ENCODE results near the gene ZNF467.

The ZNF467 gene

DNA sequence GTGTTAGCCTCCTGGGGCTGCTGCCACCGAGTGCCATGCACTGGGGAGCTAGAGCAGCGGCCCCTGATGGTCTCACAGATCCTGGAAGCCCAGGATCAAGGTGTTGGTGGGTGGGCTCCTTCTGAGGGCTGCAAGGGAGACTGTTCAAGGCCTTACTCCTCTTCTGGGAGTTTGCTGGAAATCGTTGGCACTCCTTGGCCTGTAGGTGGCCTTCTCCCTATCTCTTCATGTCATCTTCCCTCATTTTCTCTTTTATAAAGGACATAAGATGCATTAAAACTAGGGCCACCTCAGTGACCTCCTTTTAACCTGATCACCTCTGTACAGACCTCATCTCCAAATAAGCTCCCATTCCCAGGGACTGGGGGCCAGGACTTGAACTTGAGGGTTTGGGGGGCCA lies 37.8 kb upstream of the ZNF467 start:
- H3K4me1 ChIP-seq (ENCODE audit: low read depth, poor library complexity, severe bottlenecking) = no peaks in the 10 kb centered on the region

DNA sequence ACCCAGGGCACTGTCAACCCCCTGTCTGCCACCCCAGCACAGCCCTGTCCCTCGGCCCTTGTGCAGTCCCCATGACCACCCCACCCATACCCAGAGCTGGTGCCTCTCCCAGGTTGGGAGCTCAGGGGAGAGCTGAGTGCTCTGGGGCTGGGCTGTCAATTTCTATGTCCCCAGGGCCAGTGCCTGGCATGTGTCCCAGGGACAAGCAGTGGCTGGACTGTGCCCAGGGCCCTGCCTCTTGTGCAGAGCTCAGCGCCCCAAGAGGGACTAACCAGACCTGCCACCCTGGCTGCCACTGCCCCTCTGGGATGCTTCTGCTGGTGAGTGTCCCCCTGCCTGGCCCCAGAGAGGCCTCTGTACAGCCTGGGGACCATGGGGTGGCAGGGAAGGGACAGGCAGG lies 35.8 kb upstream of the ZNF467 start:
- Histone ChIP-seq H3K27ac (no peak overlapping the region), H3K4me1 (ENCODE audit: low read depth, poor library complexity, severe bottlenecking) (no peaks in the 10 kb centered on the region), H3K4me3 (IDR thresholded peaks at IDR 0.05; ENCODE audit: insufficient read depth, low read depth, low read length) (no peak overlapping the region), H3K9ac (no peak overlapping the region), H3K27me3 (ENCODE audit: insufficient read depth, low read depth) (peaks cover 59% of the 10 kb centered on the region), H3K79me2 (ENCODE audit: insufficient read depth, low read depth) (no peaks in the 10 kb centered on the region), H2AFZ (ENCODE audit: low read depth) (no peak overlapping the region), H3K4me2 (no peak overlapping the region), H4K20me1 (ENCODE audit: insufficient read depth) (no peaks in the 10 kb centered on the region), H3K36me3 (ENCODE audit: insufficient read depth) (no peaks in the 10 kb centered on the region)
- TF ChIP-seq, protein P1, sequence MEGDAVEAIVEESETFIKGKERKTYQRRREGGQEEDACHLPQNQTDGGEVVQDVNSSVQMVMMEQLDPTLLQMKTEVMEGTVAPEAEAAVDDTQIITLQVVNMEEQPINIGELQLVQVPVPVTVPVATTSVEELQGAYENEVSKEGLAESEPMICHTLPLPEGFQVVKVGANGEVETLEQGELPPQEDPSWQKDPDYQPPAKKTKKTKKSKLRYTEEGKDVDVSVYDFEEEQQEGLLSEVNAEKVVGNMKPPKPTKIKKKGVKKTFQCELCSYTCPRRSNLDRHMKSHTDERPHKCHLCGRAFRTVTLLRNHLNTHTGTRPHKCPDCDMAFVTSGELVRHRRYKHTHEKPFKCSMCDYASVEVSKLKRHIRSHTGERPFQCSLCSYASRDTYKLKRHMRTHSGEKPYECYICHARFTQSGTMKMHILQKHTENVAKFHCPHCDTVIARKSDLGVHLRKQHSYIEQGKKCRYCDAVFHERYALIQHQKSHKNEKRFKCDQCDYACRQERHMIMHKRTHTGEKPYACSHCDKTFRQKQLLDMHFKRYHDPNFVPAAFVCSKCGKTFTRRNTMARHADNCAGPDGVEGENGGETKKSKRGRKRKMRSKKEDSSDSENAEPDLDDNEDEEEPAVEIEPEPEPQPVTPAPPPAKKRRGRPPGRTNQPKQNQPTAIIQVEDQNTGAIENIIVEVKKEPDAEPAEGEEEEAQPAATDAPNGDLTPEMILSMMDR (conservative IDR thresholded peaks at IDR 0.05; ENCODE audit: low read depth, low read length) = no peak

More for the DNA sequence above, 37.8 kb upstream of the ZNF467 start:
- H3K36me3 ChIP-seq (ENCODE audit: insufficient read depth) = no peaks in the 10 kb centered on the region
- H3K4me3 ChIP-seq (IDR thresholded peaks at IDR 0.05; ENCODE audit: insufficient read depth, low read depth, low read length) = no peak overlapping the region
- peaks cover 56% of the 10 kb centered on the region for H3K27me3 ChIP-seq (ENCODE audit: insufficient read depth, low read depth)
- no peaks in the 10 kb centered on the region for H4K20me1 ChIP-seq (ENCODE audit: insufficient read depth)
- no peaks in the 10 kb centered on the region for H3K79me2 ChIP-seq (ENCODE audit: insufficient read depth, low read depth)
- no peak overlapping the region for H2AFZ ChIP-seq (ENCODE audit: low read depth)
- H3K9ac ChIP-seq = no peak overlapping the region
- TF ChIP-seq, protein P1 (conservative IDR thresholded peaks at IDR 0.05; ENCODE audit: low read depth, low read length) = peak; percentile 61
- no peak overlapping the region for H3K4me2 ChIP-seq
- H3K27ac ChIP-seq = no peak overlapping the region

DNA sequence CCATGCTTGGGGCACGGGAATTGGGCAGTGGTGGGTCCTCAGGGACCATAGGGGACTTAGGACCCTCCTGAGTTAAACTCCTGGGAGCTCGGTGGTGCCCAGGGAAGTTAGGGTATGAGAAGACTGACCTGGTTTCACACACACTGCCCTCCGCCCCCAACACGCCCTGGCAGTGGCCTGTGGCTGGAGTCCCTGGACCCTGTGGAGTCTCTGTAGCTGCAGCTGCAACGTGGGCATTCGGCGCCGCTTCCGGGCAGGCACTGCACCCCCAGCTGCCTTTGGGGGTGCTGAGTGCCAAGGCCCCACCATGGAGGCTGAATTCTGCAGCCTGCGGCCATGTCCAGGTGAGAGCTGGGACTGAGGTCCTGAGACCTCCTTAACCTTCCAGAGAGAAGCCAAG lies 34.9 kb upstream of the ZNF467 start:
- H3K9ac ChIP-seq = no peak overlapping the region
- TF ChIP-seq, protein P1 (conservative IDR thresholded peaks at IDR 0.05; ENCODE audit: low read depth, low read length) = no peak

DNA sequence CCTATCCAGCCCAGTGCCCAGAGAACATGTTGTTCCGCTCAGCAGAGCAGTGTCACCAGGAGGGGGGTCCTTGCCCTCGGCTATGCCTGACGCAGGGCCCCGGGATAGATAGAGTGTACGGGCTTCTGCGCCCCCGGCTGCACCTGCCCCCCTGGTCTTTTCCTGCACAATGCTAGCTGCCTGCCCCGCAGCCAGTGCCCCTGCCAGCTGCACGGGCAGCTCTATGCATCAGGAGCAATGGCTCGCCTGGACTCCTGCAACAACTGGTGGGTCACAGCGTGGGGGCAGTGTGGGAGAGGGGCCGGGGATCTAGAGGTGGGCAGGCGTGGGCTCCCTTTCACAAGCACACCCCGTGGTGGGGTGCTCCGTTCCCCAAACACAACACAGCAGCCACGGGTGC lies 33.3 kb upstream of the ZNF467 start:
- no peak overlapping the region for H3K27ac ChIP-seq
- H3K4me2 ChIP-seq = no peak overlapping the region
- H3K9ac ChIP-seq = no peak overlapping the region
- H3K36me3 ChIP-seq (ENCODE audit: insufficient read depth) = no peaks in the 10 kb centered on the region
- H3K79me2 ChIP-seq (ENCODE audit: insufficient read depth, low read depth) = no peaks in the 10 kb centered on the region
- no peaks in the 10 kb centered on the region for H4K20me1 ChIP-seq (ENCODE audit: insufficient read depth)
- TF ChIP-seq, protein P1 (conservative IDR thresholded peaks at IDR 0.05; ENCODE audit: low read depth, low read length) = no peak
- no peaks in the 10 kb centered on the region for H3K4me1 ChIP-seq (ENCODE audit: low read depth, poor library complexity, severe bottlenecking)
- H2AFZ ChIP-seq (ENCODE audit: low read depth) = no peak overlapping the region
- peaks cover 69% of the 10 kb centered on the region for H3K27me3 ChIP-seq (ENCODE audit: insufficient read depth, low read depth)
- no peak overlapping the region for H3K4me3 ChIP-seq (IDR thresholded peaks at IDR 0.05; ENCODE audit: insufficient read depth, low read depth, low read length)

More for the DNA sequence above, 34.9 kb upstream of the ZNF467 start:
- Histone ChIP-seq H3K4me2 (no peak overlapping the region), H3K79me2 (ENCODE audit: insufficient read depth, low read depth) (no peaks in the 10 kb centered on the region), H3K4me3 (IDR thresholded peaks at IDR 0.05; ENCODE audit: insufficient read depth, low read depth, low read length) (no peak overlapping the region), H4K20me1 (ENCODE audit: insufficient read depth) (no peaks in the 10 kb centered on the region), H2AFZ (ENCODE audit: low read depth) (no peak overlapping the region), H3K36me3 (ENCODE audit: insufficient read depth) (no peaks in the 10 kb centered on the region), H3K27ac (no peak overlapping the region), H3K27me3 (ENCODE audit: insufficient read depth, low read depth) (peaks cover 68% of the 10 kb centered on the region), H3K4me1 (ENCODE audit: low read depth, poor library complexity, severe bottlenecking) (no peaks in the 10 kb centered on the region)
